NCI-H1105 (cell line): Measurements from ENCODE around the gene TIMM23.
A peak's percentile ranks its signal among the peaks of the same experiment; 100 is the strongest.
"Not testable (repeated sequence)": the region's sequence is repeated elsewhere in the genome, so short reads cannot be mapped to it uniquely, and the experiment has no call there.

Experiments
- DNase-seq: peaks from one replicate; lab custom pipeline; 2025; lab: John Stamatoyannopoulos, UW

Gene TIMM23

DNA sequence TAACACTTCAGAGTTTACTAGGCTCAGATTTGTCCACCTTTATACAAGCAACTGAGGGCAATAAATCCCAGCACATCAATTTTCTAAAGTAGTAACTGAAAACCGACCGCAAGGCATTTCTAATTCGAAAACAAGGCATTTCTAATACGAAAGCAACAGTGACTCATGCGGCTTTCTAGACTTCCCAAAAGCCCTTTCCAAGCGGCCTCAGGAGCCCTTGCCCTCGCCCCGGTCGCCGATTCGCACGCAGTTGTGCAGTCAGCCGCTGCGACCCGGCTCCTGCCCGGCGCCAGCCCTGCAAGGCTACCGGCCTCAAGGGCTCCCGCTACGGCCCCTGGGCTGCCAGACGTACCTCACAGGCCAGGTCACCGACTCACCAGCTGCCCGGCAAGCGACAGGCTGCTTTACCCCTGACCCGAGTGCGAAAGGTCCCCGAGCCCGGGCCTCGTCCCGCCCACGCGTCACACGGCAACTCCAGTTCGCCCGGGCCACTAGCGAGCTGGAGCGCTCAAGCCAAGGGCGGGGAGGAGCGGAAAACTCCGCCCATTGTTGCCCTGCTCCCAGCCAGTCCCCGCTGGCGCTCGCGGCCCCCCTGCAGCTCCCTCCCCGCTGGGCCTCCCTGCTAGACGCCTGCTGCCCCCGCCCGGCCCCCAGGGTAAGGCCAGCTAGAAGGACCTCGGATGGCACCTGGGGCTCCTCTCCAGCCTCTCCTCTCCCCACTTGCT is 50.9 kb downstream of the TIMM23 start:
- no peak for DNase-seq

DNA sequence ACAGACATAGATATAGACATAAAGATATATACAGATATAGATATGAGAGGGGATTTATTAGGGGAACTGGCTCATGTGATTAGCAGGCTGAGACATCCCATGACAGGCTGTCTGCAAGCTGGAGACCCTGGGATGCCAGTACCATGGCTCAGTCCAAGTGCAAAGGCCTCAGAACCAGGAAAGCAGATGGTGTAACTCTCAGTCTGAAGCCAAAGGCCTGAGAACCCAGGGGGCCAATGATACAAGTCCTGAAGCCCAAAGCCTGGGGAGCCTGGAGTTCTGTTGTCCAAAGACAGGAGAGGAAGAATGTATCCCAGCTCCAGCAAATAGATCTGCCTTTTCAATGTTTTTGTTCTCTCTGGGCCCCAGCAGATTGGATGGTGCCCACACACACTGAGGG is 52.7 kb downstream of the TIMM23 start:
- no peak for DNase-seq

DNA sequence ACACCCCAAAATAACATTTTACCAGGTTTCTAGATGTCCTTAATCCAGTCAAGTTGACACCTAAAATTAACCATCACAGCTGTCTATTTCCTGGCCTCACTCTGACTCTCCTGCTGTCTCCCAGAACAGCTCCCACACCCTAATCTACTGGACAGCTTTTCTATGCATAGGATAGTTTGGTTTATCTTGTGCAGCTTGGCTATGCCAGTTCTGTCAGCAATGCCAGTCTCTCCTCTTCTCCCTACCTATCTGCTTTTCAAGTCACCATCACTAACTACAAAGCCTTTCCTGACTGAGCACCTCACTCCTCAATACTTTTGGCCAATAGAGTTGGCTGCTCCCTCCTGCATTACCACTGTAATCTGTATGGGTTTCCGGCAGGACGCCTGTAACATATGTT is 53.1 kb downstream of the TIMM23 start:
- DNase-seq, result no peak

DNA sequence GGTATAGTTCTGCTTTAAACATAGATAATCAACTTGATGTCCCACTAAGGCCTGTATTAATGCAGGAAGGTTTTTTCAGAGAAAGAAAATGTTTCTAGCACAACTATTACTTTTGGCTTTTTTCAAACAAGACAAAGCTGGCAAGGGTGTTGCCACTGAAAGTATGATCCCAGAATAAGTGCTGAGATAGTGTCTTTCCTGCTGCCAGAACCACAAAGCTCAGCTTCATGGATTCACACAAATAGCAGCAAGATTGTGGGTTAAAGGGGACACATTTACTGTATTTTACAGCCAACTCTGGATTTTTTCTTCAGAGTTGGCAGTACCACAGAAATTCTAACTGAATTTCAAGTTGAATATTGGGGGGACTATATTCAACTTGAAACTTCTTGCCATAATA is 53.8 kb downstream of the TIMM23 start:
- no peak for DNase-seq

DNA sequence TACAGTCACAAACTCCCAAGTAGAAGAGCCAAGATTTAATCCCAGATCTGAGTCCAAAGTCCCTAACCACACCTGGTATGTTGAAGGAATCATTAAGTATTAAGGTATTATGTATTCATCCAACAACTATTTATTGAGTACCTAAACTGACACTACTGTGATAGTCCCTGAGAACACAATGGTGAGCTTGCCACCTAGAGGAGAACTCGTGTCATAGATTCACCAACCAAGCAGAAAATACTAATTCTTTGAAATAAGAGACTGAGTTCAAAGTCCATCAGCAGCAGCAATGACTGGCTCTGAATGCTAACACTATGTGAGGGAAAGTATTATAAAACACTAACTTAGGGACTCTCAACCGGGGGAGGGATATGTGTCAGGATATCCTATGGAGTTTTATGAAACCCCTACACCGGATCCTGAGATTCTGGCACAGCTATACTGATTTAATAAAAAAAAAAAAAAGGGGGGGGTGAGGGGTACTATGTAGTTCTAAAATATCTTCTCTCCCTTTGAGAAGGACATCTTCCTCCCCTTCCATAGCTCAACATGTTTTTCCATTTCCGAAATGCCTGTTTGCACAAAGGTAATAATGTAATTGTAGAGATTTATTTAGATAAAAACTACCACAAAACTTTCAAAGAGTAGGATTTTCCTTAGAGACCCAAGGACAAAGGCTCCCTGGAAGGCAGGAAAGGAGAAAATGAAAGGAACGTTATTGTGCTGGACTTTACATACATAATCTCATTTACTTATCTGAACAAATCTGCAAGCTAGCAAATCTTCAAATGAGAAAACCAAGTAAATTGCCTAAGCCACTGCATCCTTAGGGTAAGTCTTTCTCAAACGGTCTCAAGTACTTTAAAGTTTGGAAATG is 56.5 kb downstream of the TIMM23 start:
- DNase-seq, result peak; percentile 5

DNA sequence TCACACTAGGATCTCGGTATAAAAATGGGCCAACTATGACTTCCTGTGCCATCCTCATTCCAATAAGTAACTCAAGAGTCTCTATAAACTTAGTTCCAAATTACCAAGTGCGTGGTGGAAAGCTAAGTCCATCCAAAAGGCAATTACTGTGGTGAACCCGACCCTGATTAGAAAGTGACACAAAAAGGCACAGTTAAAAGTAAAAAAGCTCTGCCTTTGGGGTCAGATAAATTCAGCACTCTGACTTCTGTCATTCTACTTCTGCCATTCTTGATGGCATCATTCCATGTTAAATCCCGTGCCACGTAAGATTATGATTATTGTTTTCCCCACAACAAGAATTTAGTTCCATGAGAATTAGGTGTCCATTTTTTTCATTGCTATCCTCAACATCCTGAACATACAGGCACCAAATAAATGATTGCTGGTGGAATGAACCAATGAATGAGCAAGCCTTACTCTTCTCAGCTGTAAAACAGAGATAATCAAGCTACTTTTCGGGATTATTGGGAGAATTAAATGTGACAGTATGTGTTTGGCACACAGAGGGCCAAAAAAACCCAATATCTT is 57.3 kb downstream of the TIMM23 start:
- DNase-seq, result no peak

DNA sequence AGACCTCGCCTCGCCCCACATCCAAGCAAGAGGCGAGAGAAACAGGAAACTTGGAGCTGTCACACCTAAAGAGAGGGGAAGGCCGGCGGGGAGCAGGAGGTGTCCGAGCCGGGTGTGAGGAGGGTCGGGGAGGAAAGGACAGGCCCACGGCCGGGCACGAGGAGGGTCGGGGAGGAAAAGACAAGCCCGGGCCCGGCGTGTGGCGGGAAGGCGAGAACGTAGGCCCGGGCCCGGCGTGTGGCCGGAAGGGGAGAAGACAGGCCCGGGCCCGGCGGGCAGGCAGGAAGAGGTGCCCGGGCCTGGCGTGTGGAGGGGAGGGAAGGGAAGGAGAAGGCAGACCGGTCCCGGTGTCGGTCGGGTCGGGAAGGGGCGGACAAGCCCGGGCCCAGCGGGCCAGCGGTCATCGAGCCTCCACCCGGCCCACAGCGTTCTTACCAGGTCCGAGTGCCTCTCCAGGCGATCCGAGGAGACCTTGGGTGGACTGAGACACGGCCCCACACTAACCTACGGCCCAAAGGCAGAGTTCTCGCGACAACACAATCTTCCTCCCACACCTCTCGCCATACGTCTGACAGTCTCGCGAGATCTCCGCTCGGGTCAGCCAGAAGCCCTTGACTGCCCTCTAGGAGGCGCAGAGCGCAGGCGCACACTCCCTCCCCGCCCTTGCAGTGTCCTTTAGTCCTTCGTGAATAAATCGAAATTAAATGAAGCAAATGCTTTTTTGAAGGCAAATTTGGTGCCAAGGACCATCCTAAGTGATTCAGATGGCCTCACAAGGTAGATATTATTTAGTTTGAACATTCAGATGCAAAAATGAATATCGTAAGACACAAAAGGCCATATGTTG is 58.0 kb downstream of the TIMM23 start, which contains the start of gene NCOA4:
Gene NCOA4, minus strand, starts transcription at position 533 of the 847 bp plus-strand sequence. CDS start 13,943 bp downstream, outside the sequence.
- DNase-seq, result peak; percentile 74

DNA sequence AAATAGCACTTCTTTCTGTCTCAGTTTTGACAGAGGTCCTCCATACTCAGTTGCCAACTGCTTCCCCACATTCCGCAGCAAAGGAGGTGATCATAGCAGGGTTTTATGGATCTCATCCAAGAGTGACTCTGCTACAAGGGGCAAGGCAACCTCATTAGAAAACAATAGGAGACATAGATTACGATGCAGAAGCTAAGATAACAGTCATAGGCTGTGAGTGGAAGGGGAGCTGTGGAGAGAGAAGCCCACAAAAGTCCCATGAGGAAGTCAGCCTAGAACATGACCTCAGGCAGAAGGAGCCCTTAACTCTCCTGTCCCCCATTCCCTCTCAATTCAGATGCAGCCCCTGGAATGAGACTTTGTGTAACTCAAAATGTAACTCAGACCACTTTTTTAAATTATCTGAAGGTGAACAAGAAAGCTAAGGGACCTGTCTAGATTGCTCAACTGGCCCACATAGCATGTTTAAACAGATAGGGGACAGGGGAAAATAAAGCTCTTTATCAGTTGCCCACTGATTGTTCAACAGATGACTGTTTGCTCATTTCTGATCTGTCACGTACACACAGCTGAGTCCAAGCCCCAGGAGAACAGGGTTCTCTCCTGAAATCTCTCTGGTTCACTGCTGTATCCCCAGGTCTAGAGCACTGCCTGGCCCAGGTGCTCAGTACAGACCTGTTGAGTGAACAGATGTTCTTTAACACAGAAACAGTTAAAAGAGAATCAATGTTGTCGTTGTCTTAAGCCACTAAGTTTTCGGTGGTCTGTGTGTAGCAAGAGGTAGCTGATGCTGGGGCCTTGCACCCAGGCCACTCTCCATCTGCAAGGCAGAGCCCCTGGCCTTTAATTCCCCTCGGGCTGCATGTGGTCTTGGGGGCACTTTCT is 59.6 kb downstream of the TIMM23 start:
- no peak for DNase-seq

DNA sequence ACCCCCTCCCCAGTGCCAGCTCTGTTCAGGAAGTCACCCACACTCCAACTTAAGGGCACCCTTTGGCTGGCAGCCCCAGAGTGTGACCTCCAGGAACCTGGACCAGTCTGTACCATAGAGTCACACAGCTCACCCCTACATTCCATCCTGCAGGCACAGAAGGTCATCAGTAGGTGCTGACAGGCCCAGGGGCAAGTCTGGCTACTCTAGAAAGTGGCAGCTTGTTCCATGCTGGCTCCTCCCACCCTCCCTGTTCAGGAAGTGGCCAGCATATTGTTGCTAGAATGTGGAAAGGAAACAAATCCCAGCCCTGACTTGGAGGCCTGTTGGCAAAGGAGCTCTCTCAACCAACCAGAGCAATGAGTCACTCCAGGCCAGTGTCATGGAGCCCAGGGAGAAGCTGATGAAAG is 61.3 kb downstream of the TIMM23 start:
- DNase-seq, result no peak

DNA sequence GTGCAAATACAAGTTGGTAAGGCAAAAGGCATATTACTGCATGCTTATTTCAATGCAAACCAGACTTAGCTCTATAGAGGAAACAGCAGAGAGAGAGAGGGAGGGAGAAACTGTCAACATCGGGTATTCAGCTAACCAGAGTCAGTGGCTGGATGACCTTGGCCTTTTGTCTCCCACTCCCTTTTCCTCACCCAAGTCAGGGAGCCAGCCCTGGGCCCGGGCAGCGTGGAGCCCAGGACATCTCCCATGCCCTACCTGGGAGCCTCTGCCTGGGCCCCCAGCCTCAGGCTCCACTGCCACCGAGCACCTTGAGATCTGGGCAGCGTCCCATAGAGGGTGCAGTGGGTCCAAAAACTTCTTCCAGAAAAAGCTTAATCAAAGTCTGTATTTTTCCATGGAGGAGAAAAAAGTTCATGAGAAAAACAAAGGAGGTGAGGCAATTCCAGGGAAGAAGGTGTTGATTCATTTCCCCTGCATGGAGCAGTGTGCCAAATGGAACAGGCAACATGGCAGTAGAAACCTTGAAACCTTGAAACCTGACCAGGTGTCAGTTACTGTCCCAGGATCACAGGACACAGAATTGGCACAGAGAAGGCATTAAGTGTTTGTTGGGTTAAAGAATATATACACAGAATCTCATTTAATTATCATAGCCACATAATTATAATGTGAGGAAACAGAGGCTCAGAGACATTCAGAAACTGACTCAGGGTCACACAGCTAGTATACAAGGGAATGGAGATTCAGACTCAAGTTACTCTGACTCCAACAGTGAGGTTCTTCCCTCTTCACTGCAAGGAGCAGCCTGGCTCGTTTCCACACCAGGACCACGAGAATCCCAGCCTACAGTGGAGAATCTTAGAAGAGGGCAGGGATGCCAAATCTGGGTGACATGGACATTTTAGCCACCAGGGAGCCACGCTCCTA is 63.9 kb downstream of the TIMM23 start:
- no peak for DNase-seq

DNA sequence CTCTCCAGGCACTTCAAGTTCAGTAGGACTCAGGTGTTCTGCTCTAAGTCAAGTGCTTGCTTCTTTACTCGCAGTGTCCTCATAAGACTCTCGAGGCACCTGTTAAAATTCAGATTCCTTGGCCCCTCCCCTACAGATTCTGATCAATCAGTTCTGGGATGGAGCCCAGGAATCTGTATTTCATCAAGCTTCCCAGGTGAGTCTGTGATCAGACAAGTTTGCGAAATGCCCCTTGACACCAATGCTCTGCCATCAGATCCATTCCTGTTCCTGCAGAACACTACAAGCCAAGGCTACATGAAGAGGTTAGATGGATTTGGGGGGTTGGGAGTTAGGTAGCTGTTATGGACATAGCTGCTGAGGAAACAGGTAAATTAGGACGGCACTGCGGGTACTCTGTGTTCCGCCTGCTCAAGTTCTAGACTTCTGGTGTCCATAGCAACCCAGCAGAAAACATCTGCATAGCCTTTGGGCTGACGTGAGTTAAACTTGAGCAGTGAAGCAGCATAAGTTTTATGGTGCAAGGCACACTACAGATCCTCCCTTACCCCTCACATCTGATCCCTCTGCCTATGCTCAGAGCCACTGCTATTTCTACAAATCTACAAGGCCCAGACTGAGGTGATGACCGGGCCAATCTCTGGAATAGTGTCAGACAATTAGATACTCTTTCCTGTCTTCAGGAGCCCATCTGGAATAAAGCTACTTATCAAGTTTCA is 65.0 kb downstream of the TIMM23 start:
- no peak for DNase-seq

DNA sequence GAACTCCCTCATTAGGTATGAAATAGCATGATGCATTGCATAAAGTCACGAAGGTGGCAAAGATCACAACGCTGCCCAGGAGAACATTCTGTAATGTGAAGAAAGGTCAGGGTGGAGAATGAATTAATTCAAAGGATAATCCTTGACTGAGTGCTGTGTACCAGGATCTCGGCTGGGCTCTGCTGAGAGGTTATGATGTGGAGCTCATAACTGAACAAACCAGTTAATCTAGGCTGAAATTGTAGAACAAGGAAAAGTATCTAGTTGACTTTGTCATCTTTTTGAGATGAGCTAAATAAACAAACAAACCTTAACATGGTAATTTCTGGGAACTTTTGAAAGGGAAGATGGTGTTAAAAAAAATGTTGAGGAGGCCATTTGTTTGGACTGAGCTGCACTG is 67.7 kb downstream of the TIMM23 start:
- DNase-seq, result no peak

DNA sequence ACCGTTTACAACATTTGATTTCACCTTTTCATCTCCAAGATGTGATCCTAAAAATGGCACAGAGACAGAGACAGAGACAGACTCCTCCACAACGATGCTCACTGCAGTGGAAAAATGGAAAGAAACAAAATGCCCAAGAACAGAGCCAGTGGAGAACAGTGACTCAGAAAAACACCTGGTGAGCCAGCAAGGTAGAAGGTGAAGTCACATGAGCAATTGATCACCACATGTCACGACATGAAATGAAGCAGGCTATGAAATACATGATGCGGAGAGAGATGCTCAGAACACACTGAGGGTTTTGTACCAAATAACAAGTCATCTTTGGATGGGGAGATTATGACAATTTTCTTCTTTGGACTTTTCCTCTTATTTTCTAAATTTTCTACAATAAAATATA is 70.2 kb downstream of the TIMM23 start:
- DNase-seq, result no peak

DNA sequence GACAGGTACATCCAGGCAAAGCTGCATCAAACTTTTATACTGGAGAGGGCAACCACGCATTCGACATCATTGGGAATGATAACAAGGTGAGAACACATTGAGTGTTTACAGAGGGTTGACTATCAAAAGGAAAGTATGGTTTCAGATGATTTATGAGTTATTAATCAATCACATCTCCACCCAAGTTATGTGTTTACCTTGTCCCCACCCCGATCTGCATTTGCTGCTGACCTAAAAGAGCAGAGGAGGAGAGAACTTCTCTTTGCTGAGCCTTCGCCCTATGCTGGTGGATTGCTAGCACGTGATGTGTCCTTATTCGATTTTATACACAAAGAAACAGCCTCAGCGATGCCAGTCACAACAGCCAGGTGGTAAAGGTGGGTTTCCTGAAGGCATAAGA is 74.0 kb downstream of the TIMM23 start, which contains the start of gene MSMB:
Gene MSMB, minus strand, starts transcription at position 9 of the 400 bp plus-strand sequence. CDS start 32 bp downstream, outside the sequence.
- no peak for DNase-seq

DNA sequence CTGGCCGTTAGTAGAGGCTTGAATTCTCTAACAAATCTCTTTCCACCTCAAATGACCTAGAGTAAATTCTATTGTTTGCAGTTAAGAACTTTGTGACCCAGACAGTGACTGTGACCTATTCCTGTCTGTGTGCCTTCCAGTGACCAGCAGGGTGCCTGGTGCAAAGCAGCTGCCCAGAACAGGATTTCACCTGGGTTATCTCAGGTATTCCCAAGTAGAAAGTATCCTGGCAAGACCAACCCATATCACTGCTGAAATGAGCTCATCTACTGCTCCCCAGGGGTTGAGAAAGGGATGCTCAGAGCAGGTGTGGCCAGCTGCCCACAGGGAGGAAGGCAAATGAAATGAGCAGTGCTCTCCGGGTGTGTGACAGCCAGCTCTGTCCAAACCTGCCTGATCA is 75.9 kb downstream of the TIMM23 start:
- DNase-seq, result no peak

DNA sequence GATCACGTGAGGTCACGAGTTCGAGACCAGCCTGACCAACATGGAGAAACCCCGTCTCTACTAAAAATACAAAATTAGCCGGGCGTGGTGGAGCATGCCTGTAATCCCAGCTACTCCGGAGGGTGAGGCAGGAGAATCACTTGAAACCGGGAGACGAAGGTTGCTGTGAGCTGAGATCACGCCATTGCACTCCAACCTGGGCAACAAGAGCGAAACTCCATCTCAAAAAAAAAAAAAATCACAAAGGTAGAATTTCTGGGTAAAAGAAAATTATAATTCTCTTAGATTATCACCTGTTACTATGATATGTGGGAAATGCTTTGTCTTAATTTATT is 77.2 kb downstream of the TIMM23 start:
- not testable (repeated sequence) for DNase-seq

DNA sequence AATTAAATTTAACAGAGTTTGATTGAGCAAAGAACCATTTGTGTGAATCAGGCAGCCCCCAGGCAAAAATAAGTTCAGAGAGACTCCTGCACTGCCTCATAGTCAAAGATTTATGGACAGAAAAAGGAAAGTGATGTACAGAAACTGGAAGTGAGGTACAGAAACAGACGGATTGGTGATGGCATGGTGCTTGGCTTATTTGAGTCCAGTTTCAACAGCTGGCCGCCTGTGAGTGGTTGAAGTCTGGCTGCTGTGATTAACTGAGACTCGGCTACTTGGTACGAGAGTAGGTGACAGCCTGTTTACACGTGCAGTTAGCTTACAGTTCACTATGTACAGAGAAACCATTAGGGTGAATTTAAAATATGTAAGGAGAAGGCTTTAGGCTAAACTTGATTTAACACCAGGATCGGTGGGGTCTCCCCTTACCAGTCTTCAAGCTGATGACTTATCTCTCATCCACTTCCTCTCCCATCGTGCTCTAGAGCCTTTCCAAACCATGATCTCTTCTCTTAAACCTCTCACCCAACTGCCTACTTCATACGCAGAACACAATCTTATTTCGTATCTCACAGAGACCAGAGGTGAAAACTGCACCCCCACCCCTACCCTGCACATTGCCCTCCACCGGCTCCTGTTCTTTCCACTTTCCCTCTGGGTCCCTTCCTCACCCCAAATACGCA is 78.8 kb downstream of the TIMM23 start:
- no peak for DNase-seq

DNA sequence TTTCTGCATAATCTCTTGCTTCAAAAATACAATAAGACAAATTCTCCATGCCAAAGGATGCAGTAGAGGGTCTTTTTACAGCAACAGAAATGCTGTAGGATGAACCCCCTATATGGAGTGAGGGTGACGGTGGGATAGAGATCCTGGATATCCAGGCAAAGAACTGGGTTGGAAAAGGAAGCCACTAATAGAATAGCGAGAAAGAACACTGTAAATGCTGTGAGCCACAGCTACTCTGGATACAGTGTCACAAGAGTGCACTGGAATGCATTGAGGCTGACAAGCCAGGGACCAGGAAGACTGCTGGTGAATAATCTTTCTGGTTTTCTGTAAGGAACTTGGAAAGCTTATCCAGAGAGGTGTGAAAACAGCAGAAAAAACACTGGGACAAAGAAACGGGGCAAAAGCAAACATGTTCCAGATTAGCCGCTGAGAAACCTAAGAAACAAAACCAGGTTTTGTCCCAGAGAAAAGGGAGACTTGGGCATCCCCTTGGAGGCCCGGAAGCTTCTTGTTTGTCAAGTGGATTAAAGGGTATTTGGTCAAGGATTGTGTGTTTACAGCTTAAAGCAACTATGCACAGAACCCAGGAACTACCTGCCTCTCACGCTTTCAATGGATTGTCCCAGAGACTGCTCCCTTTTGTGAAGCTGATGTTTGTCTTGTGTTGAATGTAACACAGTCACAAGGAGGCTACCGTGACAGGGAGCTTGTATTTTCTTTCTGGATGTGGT is 79.9 kb downstream of the TIMM23 start:
- no peak for DNase-seq
